Kidney epithelial cell (primary cell): Measurements from ENCODE around the gene SCYL1. TPM values are rescaled to one million over a fixed set of nuclear protein-coding genes. Genes with fewer than 3 reads are reported as not detected.

Experiments
- DNase-seq: peaks from one replicate; pipeline ENCODE4 v3.0.0-alpha.2; 2010; ENCODE audit warnings: low read depth
- H3K27me3 ChIP-seq: 2 replicates; pipeline ENCODE4 v1.6.0; 2011; ENCODE audit warnings: low read length; ENCODE audit not compliant: control insufficient read depth, insufficient read depth
- H3K36me3 ChIP-seq: 2 replicates; pipeline ENCODE4 v1.5.1; 2011; ENCODE audit warnings: low read length; ENCODE audit not compliant: control insufficient read depth, insufficient read depth
- H3K4me3 ChIP-seq: 2 replicates; pipeline ENCODE4 v1.5.1; 2011; ENCODE audit warnings: low read depth, mild to moderate bottlenecking, control low read depth, low read length
- CTCF ChIP-seq: IDR thresholded peaks from 2 replicates; pipeline ENCODE4 v1.5.1; 2011; ENCODE audit warnings: mild to moderate bottlenecking, moderate library complexity, low read length, control low read depth, inconsistent platforms; ENCODE audit not compliant: insufficient read depth, poor library complexity, severe bottlenecking
- total RNA-seq: library from RNA; depleted of rRNA; stranded (reverse); fragments of >200 nt; gene quantifications from 2 replicates; pipeline ENCODE4 v1.2.3, GENCODE V29; 2015

SCYL1 gene
- total RNA-seq, 1 donor from 2014 or later: 121 TPM

GRCh38 chr11:65525546-65526480 is 930 bp downstream of the SCYL1 start:
- TF ChIP-seq CTCF: no peak
- H3K27me3 ChIP-seq: no peaks in the 10 kb centered on the region
- peaks cover 5% of the 10 kb centered on the region for H3K36me3 ChIP-seq
- DNase-seq: no peak
- H3K4me3 ChIP-seq: peak overlapping the region; percentile 96

GRCh38 chr11:65526744-65527143 is 1.9 kb downstream of the SCYL1 start:
- H3K4me3 ChIP-seq: no peak overlapping the region
- no peak for DNase-seq
- TF ChIP-seq CTCF: no peak
- peaks cover 6% of the 10 kb centered on the region for H3K36me3 ChIP-seq
- no peaks in the 10 kb centered on the region for H3K27me3 ChIP-seq

- Histone ChIP-seq H3K36me3 (peaks cover 7% of the 10 kb centered on the region), H3K4me3 (no peak overlapping the region), H3K27me3 (no peaks in the 10 kb centered on the region)
- no peak for DNase-seq
- TF ChIP-seq CTCF: no peak
Observed at GRCh38 chr11:65528819-65529350, 4.0 kb downstream of the SCYL1 start.

- Histone ChIP-seq H3K36me3 (peaks cover 7% of the 10 kb centered on the region), H3K27me3 (no peaks in the 10 kb centered on the region), H3K4me3 (no peak overlapping the region)
- DNase-seq: no peak
- TF ChIP-seq CTCF: no peak
Observed at GRCh38 chr11:65529475-65530156, 4.7 kb downstream of the SCYL1 start.

- TF ChIP-seq CTCF: peak; percentile 35
- DNase-seq: no peak
- H3K27me3 ChIP-seq: no peaks in the 10 kb centered on the region
- H3K4me3 ChIP-seq: no peak overlapping the region
- peaks cover 7% of the 10 kb centered on the region for H3K36me3 ChIP-seq
Observed at GRCh38 chr11:65530157-65530496, 5.2 kb downstream of the SCYL1 start.
